HG02588 (cell line): Measurements from ENCODE around the gene GIMAP1.
"Not testable (repeated sequence)": the region's sequence is repeated elsewhere in the genome, so short reads cannot be mapped to it uniquely, and the experiment has no call there.

Experiments
- ATAC-seq: cut with Tn5 transposase; IDR thresholded peaks from one replicate; pipeline ENCODE4 v1.9.1; 2021; ENCODE audit warnings: mild to moderate bottlenecking, moderate library complexity; ENCODE audit not compliant: unreplicated experiment

Gene GIMAP1

GRCh38 chr7:150716368-150716767 lies at the start of gene GIMAP1:
Gene GIMAP1 (plus strand): TSS chr7:150716613. CDS start chr7:150719048, 2,435 bp downstream.
- no peak for ATAC-seq

- peak; percentile 76 for ATAC-seq
These were observed 47.9 kb upstream of the GIMAP1 start for GRCh38 chr7:150668472-150668911.

- no peak for ATAC-seq
These were observed 47.4 kb upstream of the GIMAP1 start for GRCh38 chr7:150668977-150669376.

GRCh38 chr7:150671798-150672585 lies 44.4 kb upstream of the GIMAP1 start:
- ATAC-seq = not testable (repeated sequence)

GRCh38 chr7:150675714-150676113 lies 40.7 kb upstream of the GIMAP1 start:
- ATAC-seq = no peak

- not testable (repeated sequence) for ATAC-seq
These were observed 40.1 kb upstream of the GIMAP1 start for GRCh38 chr7:150676276-150676675.

- ATAC-seq = not testable (repeated sequence)
These were observed 39.6 kb upstream of the GIMAP1 start for GRCh38 chr7:150676854-150677253.

- not testable (repeated sequence) for ATAC-seq
These were observed 37.8 kb upstream of the GIMAP1 start for GRCh38 chr7:150678601-150679000.

GRCh38 chr7:150680364-150680763 lies 36.0 kb upstream of the GIMAP1 start:
- not testable (repeated sequence) for ATAC-seq

GRCh38 chr7:150685219-150686029 lies 31.0 kb upstream of the GIMAP1 start, which contains the start of gene GIMAP2:
Gene GIMAP2 (plus strand): TSS chr7:150685706. CDS start chr7:150687060, 1,354 bp downstream.
- peak; percentile 94 for ATAC-seq

- no peak for ATAC-seq
These were observed 30.3 kb upstream of the GIMAP1 start for GRCh38 chr7:150686030-150686631.

- ATAC-seq = no peak
These were observed 27.8 kb upstream of the GIMAP1 start for GRCh38 chr7:150688630-150689029.

GRCh38 chr7:150695654-150696053 lies 20.8 kb upstream of the GIMAP1 start:
- ATAC-seq = no peak

- no peak for ATAC-seq
These were observed 13.2 kb upstream of the GIMAP1 start for GRCh38 chr7:150703209-150703608.

- ATAC-seq = no peak
These were observed 1.1 kb upstream of the GIMAP1 start for GRCh38 chr7:150715293-150715692.

GRCh38 chr7:150715738-150716137 lies 675 bp upstream of the GIMAP1 start:
- no peak for ATAC-seq

- ATAC-seq = no peak
These were observed 526 bp downstream of the GIMAP1 start for GRCh38 chr7:150716939-150717338.

GRCh38 chr7:150717814-150718420 lies 1.5 kb downstream of the GIMAP1 start:
- no peak for ATAC-seq

- ATAC-seq = no peak
These were observed 3.0 kb downstream of the GIMAP1 start for GRCh38 chr7:150719436-150719835.

GRCh38 chr7:150719960-150720891 lies 3.8 kb downstream of the GIMAP1 start:
- ATAC-seq = no peak
